GM18517 (cell line): Measurements from ENCODE around the gene DDX41.

Experiments
- ATAC-seq: cut with Tn5 transposase; IDR thresholded peaks from one replicate; pipeline ENCODE4 v1.9.1; 2021; ENCODE audit warnings: mild to moderate bottlenecking, moderate library complexity; ENCODE audit not compliant: unreplicated experiment

The DDX41 gene

GRCh38 chr5:177499842-177500241 lies 16.9 kb downstream of the DDX41 start:
- no peak for ATAC-seq

- no peak for ATAC-seq
Observed at GRCh38 chr5:177498013-177498787, 18.6 kb downstream of the DDX41 start.

GRCh38 chr5:177497292-177498012 lies 19.3 kb downstream of the DDX41 start, which contains the start of gene PDLIM7:
Gene PDLIM7 (minus strand): TSS chr5:177497604. CDS start chr5:177496512, 1,092 bp downstream.
- peak; percentile 63 for ATAC-seq

GRCh38 chr5:177496727-177497291 lies 20.0 kb downstream of the DDX41 start:
- ATAC-seq, result no peak

GRCh38 chr5:177496070-177496726 lies 20.6 kb downstream of the DDX41 start:
- ATAC-seq, result no peak

- ATAC-seq, result no peak
Observed at GRCh38 chr5:177495243-177496060, 21.3 kb downstream of the DDX41 start.

- ATAC-seq, result no peak
Observed at GRCh38 chr5:177494346-177495195, 22.2 kb downstream of the DDX41 start.

GRCh38 chr5:177493795-177494345 lies 22.9 kb downstream of the DDX41 start:
- no peak for ATAC-seq

- no peak for ATAC-seq
Observed at GRCh38 chr5:177492841-177493240, 23.9 kb downstream of the DDX41 start.

GRCh38 chr5:177491983-177492746 lies 24.6 kb downstream of the DDX41 start:
- no peak for ATAC-seq

GRCh38 chr5:177491429-177491945 lies 25.3 kb downstream of the DDX41 start:
- ATAC-seq, result no peak

GRCh38 chr5:177490992-177491391 lies 25.8 kb downstream of the DDX41 start:
- no peak for ATAC-seq

- no peak for ATAC-seq
Observed at GRCh38 chr5:177490311-177490991, 26.3 kb downstream of the DDX41 start.

GRCh38 chr5:177489119-177489716 lies 27.5 kb downstream of the DDX41 start:
- no peak for ATAC-seq

GRCh38 chr5:177487975-177488374 lies 28.8 kb downstream of the DDX41 start:
- no peak for ATAC-seq

GRCh38 chr5:177487144-177487543 lies 29.6 kb downstream of the DDX41 start:
- no peak for ATAC-seq

GRCh38 chr5:177486256-177486655 lies 30.5 kb downstream of the DDX41 start:
- ATAC-seq, result no peak
